Transverse colon (tissue), 4 donors: ENCODE data around the gene CFAP73.

Source experiments
- POLR2A ChIP-seq: fragments of 450-650 bp; IDR thresholded peaks from one replicate; pipeline ENCODE4 v1.6.1; 2016; ENCODE audit warnings: antibody characterized with exemption, mild to moderate bottlenecking, moderate library complexity
- POLR2AphosphoS5 ChIP-seq, 3 donors: sonication (generic); formaldehyde crosslinking; IDR thresholded peaks; one replicate each; pipeline ENCODE4 v1.6.1; 2016; ENCODE audit warnings: antibody characterized with exemption in 3 of 3
- TF ChIP-seq, protein P1 (sequence below), 5 experiments: fragments of 200-600 bp in 3 of 5; fragments of 450-650 bp in 2 of 5; sonication (generic) in 3 of 5; IDR thresholded peaks; 1 replicate in 2 of 5; 2 replicates in 3 of 5; pipeline ENCODE4 v1.5.1; 2016 to 2017; ENCODE audit warnings: antibody characterized with exemption in 5 of 5, inconsistent platforms in 3 of 5, mild to moderate bottlenecking in 2 of 5, moderate library complexity in 1 of 5

DNA sequence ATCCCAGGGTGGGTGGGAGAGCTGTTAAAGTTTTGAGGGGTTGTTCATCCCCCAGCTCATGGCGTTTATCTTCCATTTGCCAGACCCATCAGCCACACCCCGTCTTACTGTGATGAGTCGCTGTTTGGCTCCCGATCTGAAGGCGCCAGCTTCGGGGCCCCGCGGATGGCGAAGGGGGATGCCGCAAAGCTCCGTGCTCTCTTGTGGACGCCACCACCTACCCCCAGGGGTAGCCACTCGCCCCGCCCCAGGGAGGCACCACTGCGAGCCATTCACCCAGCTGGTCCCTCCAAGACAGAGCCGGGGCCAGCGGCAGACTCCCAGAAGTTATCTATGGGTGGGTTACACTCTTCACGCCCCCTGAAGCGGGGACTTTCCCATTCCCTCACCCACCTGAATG, 41.7 kb downstream of the CFAP73 start:
- TF ChIP-seq, protein P1, sequence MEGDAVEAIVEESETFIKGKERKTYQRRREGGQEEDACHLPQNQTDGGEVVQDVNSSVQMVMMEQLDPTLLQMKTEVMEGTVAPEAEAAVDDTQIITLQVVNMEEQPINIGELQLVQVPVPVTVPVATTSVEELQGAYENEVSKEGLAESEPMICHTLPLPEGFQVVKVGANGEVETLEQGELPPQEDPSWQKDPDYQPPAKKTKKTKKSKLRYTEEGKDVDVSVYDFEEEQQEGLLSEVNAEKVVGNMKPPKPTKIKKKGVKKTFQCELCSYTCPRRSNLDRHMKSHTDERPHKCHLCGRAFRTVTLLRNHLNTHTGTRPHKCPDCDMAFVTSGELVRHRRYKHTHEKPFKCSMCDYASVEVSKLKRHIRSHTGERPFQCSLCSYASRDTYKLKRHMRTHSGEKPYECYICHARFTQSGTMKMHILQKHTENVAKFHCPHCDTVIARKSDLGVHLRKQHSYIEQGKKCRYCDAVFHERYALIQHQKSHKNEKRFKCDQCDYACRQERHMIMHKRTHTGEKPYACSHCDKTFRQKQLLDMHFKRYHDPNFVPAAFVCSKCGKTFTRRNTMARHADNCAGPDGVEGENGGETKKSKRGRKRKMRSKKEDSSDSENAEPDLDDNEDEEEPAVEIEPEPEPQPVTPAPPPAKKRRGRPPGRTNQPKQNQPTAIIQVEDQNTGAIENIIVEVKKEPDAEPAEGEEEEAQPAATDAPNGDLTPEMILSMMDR (IDR thresholded peaks at IDR 0.05) = no peak
- TF ChIP-seq POLR2A (no peak), POLR2AphosphoS5 (IDR thresholded peaks at IDR 0.05) (no peak)
